ENCODE measurements around the gene CTSV.

- TF ChIP-seq, protein P1, sequence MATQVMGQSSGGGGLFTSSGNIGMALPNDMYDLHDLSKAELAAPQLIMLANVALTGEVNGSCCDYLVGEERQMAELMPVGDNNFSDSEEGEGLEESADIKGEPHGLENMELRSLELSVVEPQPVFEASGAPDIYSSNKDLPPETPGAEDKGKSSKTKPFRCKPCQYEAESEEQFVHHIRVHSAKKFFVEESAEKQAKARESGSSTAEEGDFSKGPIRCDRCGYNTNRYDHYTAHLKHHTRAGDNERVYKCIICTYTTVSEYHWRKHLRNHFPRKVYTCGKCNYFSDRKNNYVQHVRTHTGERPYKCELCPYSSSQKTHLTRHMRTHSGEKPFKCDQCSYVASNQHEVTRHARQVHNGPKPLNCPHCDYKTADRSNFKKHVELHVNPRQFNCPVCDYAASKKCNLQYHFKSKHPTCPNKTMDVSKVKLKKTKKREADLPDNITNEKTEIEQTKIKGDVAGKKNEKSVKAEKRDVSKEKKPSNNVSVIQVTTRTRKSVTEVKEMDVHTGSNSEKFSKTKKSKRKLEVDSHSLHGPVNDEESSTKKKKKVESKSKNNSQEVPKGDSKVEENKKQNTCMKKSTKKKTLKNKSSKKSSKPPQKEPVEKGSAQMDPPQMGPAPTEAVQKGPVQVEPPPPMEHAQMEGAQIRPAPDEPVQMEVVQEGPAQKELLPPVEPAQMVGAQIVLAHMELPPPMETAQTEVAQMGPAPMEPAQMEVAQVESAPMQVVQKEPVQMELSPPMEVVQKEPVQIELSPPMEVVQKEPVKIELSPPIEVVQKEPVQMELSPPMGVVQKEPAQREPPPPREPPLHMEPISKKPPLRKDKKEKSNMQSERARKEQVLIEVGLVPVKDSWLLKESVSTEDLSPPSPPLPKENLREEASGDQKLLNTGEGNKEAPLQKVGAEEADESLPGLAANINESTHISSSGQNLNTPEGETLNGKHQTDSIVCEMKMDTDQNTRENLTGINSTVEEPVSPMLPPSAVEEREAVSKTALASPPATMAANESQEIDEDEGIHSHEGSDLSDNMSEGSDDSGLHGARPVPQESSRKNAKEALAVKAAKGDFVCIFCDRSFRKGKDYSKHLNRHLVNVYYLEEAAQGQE (tag by site-specific recombination; IDR thresholded peaks at IDR 0.05) = no peak
- TF ChIP-seq, protein P2, sequence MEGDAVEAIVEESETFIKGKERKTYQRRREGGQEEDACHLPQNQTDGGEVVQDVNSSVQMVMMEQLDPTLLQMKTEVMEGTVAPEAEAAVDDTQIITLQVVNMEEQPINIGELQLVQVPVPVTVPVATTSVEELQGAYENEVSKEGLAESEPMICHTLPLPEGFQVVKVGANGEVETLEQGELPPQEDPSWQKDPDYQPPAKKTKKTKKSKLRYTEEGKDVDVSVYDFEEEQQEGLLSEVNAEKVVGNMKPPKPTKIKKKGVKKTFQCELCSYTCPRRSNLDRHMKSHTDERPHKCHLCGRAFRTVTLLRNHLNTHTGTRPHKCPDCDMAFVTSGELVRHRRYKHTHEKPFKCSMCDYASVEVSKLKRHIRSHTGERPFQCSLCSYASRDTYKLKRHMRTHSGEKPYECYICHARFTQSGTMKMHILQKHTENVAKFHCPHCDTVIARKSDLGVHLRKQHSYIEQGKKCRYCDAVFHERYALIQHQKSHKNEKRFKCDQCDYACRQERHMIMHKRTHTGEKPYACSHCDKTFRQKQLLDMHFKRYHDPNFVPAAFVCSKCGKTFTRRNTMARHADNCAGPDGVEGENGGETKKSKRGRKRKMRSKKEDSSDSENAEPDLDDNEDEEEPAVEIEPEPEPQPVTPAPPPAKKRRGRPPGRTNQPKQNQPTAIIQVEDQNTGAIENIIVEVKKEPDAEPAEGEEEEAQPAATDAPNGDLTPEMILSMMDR (tag by site-specific recombination; IDR thresholded peaks at IDR 0.05) = no peak
- TF ChIP-seq, protein P3, sequence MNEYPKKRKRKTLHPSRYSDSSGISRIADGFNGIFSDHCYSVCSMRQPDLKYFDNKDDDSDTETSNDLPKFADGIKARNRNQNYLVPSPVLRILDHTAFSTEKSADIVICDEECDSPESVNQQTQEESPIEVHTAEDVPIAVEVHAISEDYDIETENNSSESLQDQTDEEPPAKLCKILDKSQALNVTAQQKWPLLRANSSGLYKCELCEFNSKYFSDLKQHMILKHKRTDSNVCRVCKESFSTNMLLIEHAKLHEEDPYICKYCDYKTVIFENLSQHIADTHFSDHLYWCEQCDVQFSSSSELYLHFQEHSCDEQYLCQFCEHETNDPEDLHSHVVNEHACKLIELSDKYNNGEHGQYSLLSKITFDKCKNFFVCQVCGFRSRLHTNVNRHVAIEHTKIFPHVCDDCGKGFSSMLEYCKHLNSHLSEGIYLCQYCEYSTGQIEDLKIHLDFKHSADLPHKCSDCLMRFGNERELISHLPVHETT (tag by site-specific recombination; IDR thresholded peaks at IDR 0.05) = no peak
These were observed 28.5 kb upstream of the CTSV start for GRCh38 chr9:97067490-97067889.
